ENCODE data around the gene DTNBP1.

DNA sequence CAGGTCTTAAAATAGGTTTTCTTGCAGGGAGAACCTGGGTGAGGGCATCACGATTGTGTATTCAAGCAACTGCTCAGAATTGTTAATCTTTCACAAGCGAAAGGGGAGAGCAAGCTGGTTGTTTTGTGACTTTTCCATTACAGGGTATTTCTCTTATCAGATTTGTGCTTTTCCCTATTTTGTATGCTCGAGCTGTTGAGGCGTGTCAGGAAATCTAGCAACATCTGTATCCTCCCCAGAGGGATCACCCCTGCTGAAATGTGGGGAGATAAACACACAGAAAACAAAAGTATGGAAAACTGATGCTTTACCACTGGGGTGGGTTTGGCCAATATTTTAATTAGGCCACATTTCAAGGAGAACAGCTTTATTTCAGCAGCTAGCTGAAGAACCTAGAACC is 187.0 kb downstream of the DTNBP1 start:
- no peak for TF ChIP-seq FEZF1 (tag by site-specific recombination; IDR thresholded peaks at IDR 0.05)
- TF ChIP-seq, protein P1, sequence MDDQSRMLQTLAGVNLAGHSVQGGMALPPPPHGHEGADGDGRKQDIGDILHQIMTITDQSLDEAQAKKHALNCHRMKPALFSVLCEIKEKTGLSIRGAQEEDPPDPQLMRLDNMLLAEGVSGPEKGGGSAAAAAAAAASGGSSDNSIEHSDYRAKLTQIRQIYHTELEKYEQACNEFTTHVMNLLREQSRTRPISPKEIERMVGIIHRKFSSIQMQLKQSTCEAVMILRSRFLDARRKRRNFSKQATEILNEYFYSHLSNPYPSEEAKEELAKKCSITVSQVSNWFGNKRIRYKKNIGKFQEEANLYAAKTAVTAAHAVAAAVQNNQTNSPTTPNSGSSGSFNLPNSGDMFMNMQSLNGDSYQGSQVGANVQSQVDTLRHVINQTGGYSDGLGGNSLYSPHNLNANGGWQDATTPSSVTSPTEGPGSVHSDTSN (CRISPR knock-in tag; IDR thresholded peaks at IDR 0.05): no peak
- TF ChIP-seq YY2 (tag by site-specific recombination; IDR thresholded peaks at IDR 0.05): no peak
- TF ChIP-seq, protein P2, sequence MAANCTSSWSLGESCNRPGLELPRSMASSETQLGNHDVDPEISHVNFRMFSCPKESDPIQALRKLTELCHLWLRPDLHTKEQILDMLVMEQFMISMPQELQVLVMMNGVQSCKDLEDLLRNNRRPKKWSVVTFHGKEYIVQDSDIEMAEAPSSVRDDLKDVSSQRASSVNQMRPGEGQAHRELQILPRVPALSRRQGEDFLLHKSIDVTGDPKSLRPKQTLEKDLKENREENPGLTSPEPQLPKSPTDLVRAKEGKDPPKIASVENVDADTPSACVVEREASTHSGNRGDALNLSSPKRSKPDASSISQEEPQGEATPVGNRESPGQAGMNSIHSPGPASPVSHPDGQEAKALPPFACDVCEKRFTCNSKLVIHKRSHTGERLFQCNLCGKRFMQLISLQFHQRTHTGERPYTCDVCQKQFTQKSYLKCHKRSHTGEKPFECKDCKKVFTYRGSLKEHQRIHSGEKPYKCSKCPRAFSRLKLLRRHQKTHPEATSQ (tag by site-specific recombination; IDR thresholded peaks at IDR 0.05): no peak
- no peak for TF ChIP-seq HOXA7 (CRISPR knock-in tag; IDR thresholded peaks at IDR 0.05; ENCODE audit: borderline replicate concordance)
- no peak for TF ChIP-seq ZNF138 (tag by site-specific recombination; IDR thresholded peaks at IDR 0.05; ENCODE audit: borderline replicate concordance)
- TF ChIP-seq, protein P3, sequence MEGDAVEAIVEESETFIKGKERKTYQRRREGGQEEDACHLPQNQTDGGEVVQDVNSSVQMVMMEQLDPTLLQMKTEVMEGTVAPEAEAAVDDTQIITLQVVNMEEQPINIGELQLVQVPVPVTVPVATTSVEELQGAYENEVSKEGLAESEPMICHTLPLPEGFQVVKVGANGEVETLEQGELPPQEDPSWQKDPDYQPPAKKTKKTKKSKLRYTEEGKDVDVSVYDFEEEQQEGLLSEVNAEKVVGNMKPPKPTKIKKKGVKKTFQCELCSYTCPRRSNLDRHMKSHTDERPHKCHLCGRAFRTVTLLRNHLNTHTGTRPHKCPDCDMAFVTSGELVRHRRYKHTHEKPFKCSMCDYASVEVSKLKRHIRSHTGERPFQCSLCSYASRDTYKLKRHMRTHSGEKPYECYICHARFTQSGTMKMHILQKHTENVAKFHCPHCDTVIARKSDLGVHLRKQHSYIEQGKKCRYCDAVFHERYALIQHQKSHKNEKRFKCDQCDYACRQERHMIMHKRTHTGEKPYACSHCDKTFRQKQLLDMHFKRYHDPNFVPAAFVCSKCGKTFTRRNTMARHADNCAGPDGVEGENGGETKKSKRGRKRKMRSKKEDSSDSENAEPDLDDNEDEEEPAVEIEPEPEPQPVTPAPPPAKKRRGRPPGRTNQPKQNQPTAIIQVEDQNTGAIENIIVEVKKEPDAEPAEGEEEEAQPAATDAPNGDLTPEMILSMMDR (tag by site-specific recombination; IDR thresholded peaks at IDR 0.05): no peak

All from HEK293 (cell line).